K562 (cell line): Measurements from ENCODE around the gene BLOC1S3.

Source experiments
- CBX5 ChIP-seq: IDR thresholded peaks from 2 replicates; pipeline ENCODE4 v1.6.1; 2014; ENCODE audit warnings: low read depth, borderline replicate concordance
- FOXM1 ChIP-seq, 2 experiments: fragments of 450-650 bp in 1 of 2; sonication (generic) in 1 of 2; formaldehyde crosslinking in 1 of 2; IDR thresholded peaks; 2 replicates each; pipeline versions ENCODE4 v1.6.1 to v1.9.0; 2017 to 2022; ENCODE audit warnings: low read depth in 2 of 2, mild to moderate bottlenecking in 2 of 2, missing genetic modification reagents in 1 of 2, moderate library complexity in 1 of 2
- KDM5B ChIP-seq: fragments of 200-600 bp; sonication (generic); IDR thresholded peaks from 2 replicates; pipeline ENCODE4 v1.6.1; 2012; ENCODE audit warnings: low read depth, mild to moderate bottlenecking, moderate library complexity, low read length, control low read depth, inconsistent platforms; ENCODE audit not compliant: insufficient replicate concordance
- KLF13 ChIP-seq: fragments of 450-650 bp; IDR thresholded peaks from 2 replicates; pipeline ENCODE4 v1.6.1; 2016; ENCODE audit warnings: missing genetic modification characterization, low read depth, mild to moderate bottlenecking, missing compliant biosample characterization, moderate library complexity, borderline replicate concordance
- NR3C1 ChIP-seq: sonication (generic); formaldehyde crosslinking; IDR thresholded peaks from 2 replicates; pipeline ENCODE4 v1.8.1; 2022; ENCODE audit warnings: missing genetic modification reagents
- POLR2A ChIP-seq: fragments of 450-650 bp; conservative IDR thresholded peaks from 2 replicates; pipeline ENCODE4 v1.6.1; 2016
- SIN3A ChIP-seq, 2 experiments: fragments of 150-350 bp in 1 of 2; IDR thresholded peaks; 2 replicates each; pipeline ENCODE4 v1.6.1; 2011 to 2016; ENCODE audit warnings: borderline replicate concordance in 2 of 2, low read depth in 2 of 2, low read length in 2 of 2, mild to moderate bottlenecking in 2 of 2, moderate library complexity in 2 of 2; ENCODE audit not compliant: control insufficient read depth in 1 of 2
- SRSF9 ChIP-seq: fragments of 200-400 bp; formaldehyde crosslinking; IDR thresholded peaks from 2 replicates; pipeline ENCODE4 v1.6.1; 2017; ENCODE audit warnings: low read depth, low read length, borderline replicate concordance
- U2AF2 ChIP-seq: fragments of 200-400 bp; formaldehyde crosslinking; optimal IDR thresholded peaks from 2 replicates; pipeline ENCODE3; 2017; ENCODE audit warnings: low read depth, mild to moderate bottlenecking, low read length
- TF ChIP-seq, protein P1 (sequence below): fragments of 450-650 bp; IDR thresholded peaks from 2 replicates; pipeline ENCODE4 v1.6.1; 2016; ENCODE audit warnings: missing biosample characterization, missing genetic modification characterization
- TF ChIP-seq, protein P2 (sequence below): sonication (generic); formaldehyde crosslinking; IDR thresholded peaks from 2 replicates; pipeline ENCODE4 v1.8.0; 2022; ENCODE audit warnings: mild to moderate bottlenecking, low read depth, missing genetic modification reagents
- TF ChIP-seq, protein P3 (sequence below), 3 experiments: IDR thresholded peaks in 2 of 3; conservative IDR thresholded peaks in 1 of 3; 2 replicates each; pipeline ENCODE4 v1.5.1; 2011 to 2012; ENCODE audit warnings: low read length in 3 of 3, mild to moderate bottlenecking in 3 of 3, control low read depth in 2 of 3, improper control_type of control experiment in 1 of 3, inconsistent platforms in 1 of 3, low read depth in 1 of 3, mixed read lengths in 1 of 3, moderate library complexity in 1 of 3; ENCODE audit not compliant: insufficient read depth in 2 of 3

DNA sequence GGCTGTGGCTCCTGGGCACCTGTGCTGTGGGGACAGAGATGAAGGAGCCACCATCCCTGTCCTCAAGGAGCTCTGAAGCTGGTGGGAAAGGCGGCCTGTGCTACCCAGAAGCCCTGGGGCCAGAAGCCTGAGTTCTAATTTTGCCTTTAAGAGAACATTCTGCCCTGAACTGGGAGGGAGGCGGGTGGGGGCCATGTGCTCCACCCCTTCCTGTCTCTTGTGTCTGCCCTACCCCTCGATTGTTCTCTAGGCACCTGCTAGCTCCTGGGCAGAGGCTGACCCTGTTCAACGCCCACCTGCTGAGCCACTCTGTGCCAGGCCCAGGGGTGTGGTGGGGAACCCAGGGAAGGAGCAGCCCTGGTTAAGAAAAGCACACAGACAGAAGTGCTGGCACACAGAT is 6.4 kb upstream of the BLOC1S3 start:
- TF ChIP-seq CBX5 (no peak), SRSF9 (no peak), U2AF2 (no peak), SIN3A (IDR thresholded peaks at IDR 0.05; ENCODE audit: borderline replicate concordance in 2 of 2, control insufficient read depth in 1 of 2, low read depth in 2 of 2, low read length in 2 of 2) (no peak), POLR2A (no peak), KLF13 (no peak), NR3C1 (CRISPR knock-in tag) (no peak), KDM5B (no peak), FOXM1 (IDR thresholded peaks at IDR 0.05; ENCODE audit: low read depth) (no peak), FOXM1 (CRISPR knock-in tag; IDR thresholded peaks at IDR 0.05; ENCODE audit: low read depth) (no peak)
- TF ChIP-seq, protein P1, sequence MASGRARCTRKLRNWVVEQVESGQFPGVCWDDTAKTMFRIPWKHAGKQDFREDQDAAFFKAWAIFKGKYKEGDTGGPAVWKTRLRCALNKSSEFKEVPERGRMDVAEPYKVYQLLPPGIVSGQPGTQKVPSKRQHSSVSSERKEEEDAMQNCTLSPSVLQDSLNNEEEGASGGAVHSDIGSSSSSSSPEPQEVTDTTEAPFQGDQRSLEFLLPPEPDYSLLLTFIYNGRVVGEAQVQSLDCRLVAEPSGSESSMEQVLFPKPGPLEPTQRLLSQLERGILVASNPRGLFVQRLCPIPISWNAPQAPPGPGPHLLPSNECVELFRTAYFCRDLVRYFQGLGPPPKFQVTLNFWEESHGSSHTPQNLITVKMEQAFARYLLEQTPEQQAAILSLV (tag), result no peak
- TF ChIP-seq, protein P2, sequence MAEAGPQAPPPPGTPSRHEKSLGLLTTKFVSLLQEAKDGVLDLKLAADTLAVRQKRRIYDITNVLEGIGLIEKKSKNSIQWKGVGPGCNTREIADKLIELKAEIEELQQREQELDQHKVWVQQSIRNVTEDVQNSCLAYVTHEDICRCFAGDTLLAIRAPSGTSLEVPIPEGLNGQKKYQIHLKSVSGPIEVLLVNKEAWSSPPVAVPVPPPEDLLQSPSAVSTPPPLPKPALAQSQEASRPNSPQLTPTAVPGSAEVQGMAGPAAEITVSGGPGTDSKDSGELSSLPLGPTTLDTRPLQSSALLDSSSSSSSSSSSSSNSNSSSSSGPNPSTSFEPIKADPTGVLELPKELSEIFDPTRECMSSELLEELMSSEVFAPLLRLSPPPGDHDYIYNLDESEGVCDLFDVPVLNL (CRISPR knock-in tag), result no peak
- TF ChIP-seq, protein P3, sequence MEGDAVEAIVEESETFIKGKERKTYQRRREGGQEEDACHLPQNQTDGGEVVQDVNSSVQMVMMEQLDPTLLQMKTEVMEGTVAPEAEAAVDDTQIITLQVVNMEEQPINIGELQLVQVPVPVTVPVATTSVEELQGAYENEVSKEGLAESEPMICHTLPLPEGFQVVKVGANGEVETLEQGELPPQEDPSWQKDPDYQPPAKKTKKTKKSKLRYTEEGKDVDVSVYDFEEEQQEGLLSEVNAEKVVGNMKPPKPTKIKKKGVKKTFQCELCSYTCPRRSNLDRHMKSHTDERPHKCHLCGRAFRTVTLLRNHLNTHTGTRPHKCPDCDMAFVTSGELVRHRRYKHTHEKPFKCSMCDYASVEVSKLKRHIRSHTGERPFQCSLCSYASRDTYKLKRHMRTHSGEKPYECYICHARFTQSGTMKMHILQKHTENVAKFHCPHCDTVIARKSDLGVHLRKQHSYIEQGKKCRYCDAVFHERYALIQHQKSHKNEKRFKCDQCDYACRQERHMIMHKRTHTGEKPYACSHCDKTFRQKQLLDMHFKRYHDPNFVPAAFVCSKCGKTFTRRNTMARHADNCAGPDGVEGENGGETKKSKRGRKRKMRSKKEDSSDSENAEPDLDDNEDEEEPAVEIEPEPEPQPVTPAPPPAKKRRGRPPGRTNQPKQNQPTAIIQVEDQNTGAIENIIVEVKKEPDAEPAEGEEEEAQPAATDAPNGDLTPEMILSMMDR (IDR thresholded peaks at IDR 0.05 in 2 of 3, conservative IDR thresholded peaks at IDR 0.05 in 1 of 3; ENCODE audit: insufficient read depth in 2 of 3, low read depth in 1 of 3, low read length in 3 of 3), result no peak
